Neural cell (in vitro differentiated cells): ENCODE results near the gene NPR3. TPM values are rescaled to one million over a fixed set of nuclear protein-coding genes. Genes with fewer than 3 reads are reported as not detected.

ENCODE experiments used
- H2AFZ ChIP-seq: fragments of 200-600, 300-800 bp; sonication (generic), shearing (Covaris generic); 2 replicates; pipeline ENCODE4 v1.6.0; 2014; ENCODE audit warnings: low read depth, mild to moderate bottlenecking, antibody characterized with exemption, low read length, moderate library complexity
- H3F3A ChIP-seq: fragments of 200-600 bp; shearing (Covaris generic); 2 replicates; pipeline ENCODE4 v1.6.1; 2016; ENCODE audit warnings: mild to moderate bottlenecking, moderate library complexity, mixed read lengths, antibody characterized with exemption, low read length; ENCODE audit not compliant: insufficient read depth, poor library complexity, severe bottlenecking
- H3K27ac ChIP-seq: fragments of 200-600, 300-800 bp; sonication (generic), shearing (Covaris generic); 2 replicates; pipeline ENCODE4 v1.5.1; 2014; ENCODE audit warnings: mild to moderate bottlenecking, low read length, moderate library complexity
- H3K27me3 ChIP-seq: fragments of 300-800, 200-600 bp; sonication (generic), shearing (Covaris generic); 2 replicates; pipeline ENCODE4 v1.6.0; 2014; ENCODE audit warnings: mild to moderate bottlenecking, low read depth, low read length, moderate library complexity; ENCODE audit not compliant: insufficient read depth
- H3K36me3 ChIP-seq: fragments of 300-800, 200-600 bp; sonication (generic), shearing (Covaris generic); 2 replicates; pipeline ENCODE4 v1.5.1; 2014; ENCODE audit warnings: mild to moderate bottlenecking, antibody characterized with exemption, low read length, moderate library complexity; ENCODE audit not compliant: insufficient read depth
- H3K4me2 ChIP-seq: fragments of 300-800, 200-600 bp; sonication (generic), shearing (Covaris generic); 2 replicates; pipeline ENCODE4 v1.6.0; 2014; ENCODE audit warnings: mild to moderate bottlenecking, low read length
- H3K4me3 ChIP-seq: fragments of 300-800, 200-600 bp; sonication (generic), shearing (Covaris generic); 2 replicates; pipeline ENCODE4 v1.5.1; 2014; ENCODE audit warnings: mild to moderate bottlenecking, low read length, moderate library complexity
- H3K79me2 ChIP-seq: fragments of 200-600 bp; shearing (Covaris generic); replicated peaks from 2 replicates; pipeline ENCODE4 v1.6.0; 2014; ENCODE audit warnings: mild to moderate bottlenecking, low read length, moderate library complexity; ENCODE audit not compliant: insufficient read depth
- H3K9ac ChIP-seq: fragments of 300-800, 200-600 bp; sonication (generic), shearing (Covaris generic); 2 replicates; pipeline ENCODE4 v1.6.1; 2016; ENCODE audit warnings: mild to moderate bottlenecking, low read length, mixed read lengths
- H3K9me2 ChIP-seq: fragments of 200-600 bp; shearing (Covaris generic); 2 replicates; pipeline ENCODE4 v1.6.1; 2016; ENCODE audit warnings: mild to moderate bottlenecking, low read length, mixed read lengths; ENCODE audit not compliant: insufficient read depth
- H3K9me3 ChIP-seq: fragments of 200-600, 300-800 bp; sonication (generic), shearing (Covaris generic); 2 replicates; pipeline ENCODE4 v1.6.1; 2016; ENCODE audit warnings: mild to moderate bottlenecking, mixed run types, low read length, moderate library complexity, mixed read lengths
- H4K20me1 ChIP-seq: fragments of 200-600 bp; shearing (Covaris generic); 2 replicates; pipeline ENCODE4 v1.6.1; 2016; ENCODE audit warnings: mild to moderate bottlenecking, mixed run types; ENCODE audit not compliant: insufficient read depth
- EP300 ChIP-seq: fragments of 450-650 bp; conservative IDR thresholded peaks from 2 replicates; pipeline ENCODE4 v1.6.1; 2014; ENCODE audit warnings: antibody characterized with exemption, mild to moderate bottlenecking, moderate library complexity; ENCODE audit not compliant: poor library complexity, severe bottlenecking
- EZH2 ChIP-seq: fragments of 200-600, 300-800 bp; shearing (Covaris generic), sonication (generic); IDR thresholded peaks from 2 replicates; pipeline ENCODE4 v1.6.1; 2014; ENCODE audit warnings: antibody characterized with exemption, low read length, borderline replicate concordance, mild to moderate bottlenecking; ENCODE audit not compliant: insufficient read depth, poor library complexity, severe bottlenecking
- MXI1 ChIP-seq: fragments of 450-650 bp; conservative IDR thresholded peaks from 2 replicates; pipeline ENCODE4 v1.6.1; 2014; ENCODE audit warnings: antibody characterized with exemption, mild to moderate bottlenecking; ENCODE audit not compliant: poor library complexity, severe bottlenecking
- POLR2AphosphoS5 ChIP-seq: IDR thresholded peaks from 2 replicates; pipeline ENCODE4 v1.6.1; 2012
- RAD21 ChIP-seq: fragments of 450-650 bp; conservative IDR thresholded peaks from 2 replicates; pipeline ENCODE4 v1.6.1; 2014; ENCODE audit warnings: antibody characterized with exemption, mild to moderate bottlenecking, moderate library complexity
- SMC3 ChIP-seq: fragments of 450-650 bp; conservative IDR thresholded peaks from 2 replicates; pipeline ENCODE4 v1.6.1; 2014; ENCODE audit warnings: antibody characterized with exemption, mild to moderate bottlenecking, moderate library complexity; ENCODE audit not compliant: poor library complexity
- TAF1 ChIP-seq: IDR thresholded peaks from 2 replicates; pipeline ENCODE4 v1.6.1; 2012; ENCODE audit warnings: low read depth
- polyA plus RNA-seq: library from polyadenylated mRNA; depleted of rRNA; stranded (reverse); fragments of >200 nt; gene quantifications from 2 replicates; pipeline ENCODE4 v1.2.3, GENCODE V29; 2014
- TF ChIP-seq, protein P1 (sequence below): IDR thresholded peaks from 2 replicates; pipeline ENCODE4 v1.6.1; 2012; ENCODE audit warnings: borderline replicate concordance
- TF ChIP-seq, protein P2 (sequence below): fragments of 450-650 bp; IDR thresholded peaks from 2 replicates; pipeline ENCODE4 v1.5.1; 2014; ENCODE audit warnings: antibody characterized with exemption, mild to moderate bottlenecking, moderate library complexity; ENCODE audit not compliant: poor library complexity, severe bottlenecking

Gene NPR3
- polyA plus RNA-seq, 1 donor from 2014 or later, result 1.5 TPM

DNA sequence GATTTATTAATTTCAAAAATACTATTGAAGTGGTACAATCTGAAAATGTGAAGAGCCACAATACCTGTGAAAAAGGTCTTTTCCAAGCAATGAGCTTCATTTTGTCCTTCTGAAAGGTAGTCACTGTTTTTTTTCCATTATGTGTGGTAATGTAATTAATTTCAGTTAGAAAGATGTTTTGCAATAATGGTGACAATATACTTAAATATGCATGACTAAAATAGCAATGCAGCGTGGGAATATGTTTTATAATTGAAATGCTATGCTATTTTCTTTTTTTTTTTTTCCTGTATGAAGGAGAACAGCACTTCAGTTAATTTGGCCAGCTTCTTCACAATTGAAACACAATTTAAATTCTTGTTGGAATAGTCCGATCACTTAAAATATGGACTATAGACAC, 41.9 kb downstream of the NPR3 start:
- H3K79me2 ChIP-seq, result no peaks in the 10 kb centered on the region
- no peak overlapping the region for H3K4me2 ChIP-seq
- H3F3A ChIP-seq, result no peaks in the 10 kb centered on the region

DNA sequence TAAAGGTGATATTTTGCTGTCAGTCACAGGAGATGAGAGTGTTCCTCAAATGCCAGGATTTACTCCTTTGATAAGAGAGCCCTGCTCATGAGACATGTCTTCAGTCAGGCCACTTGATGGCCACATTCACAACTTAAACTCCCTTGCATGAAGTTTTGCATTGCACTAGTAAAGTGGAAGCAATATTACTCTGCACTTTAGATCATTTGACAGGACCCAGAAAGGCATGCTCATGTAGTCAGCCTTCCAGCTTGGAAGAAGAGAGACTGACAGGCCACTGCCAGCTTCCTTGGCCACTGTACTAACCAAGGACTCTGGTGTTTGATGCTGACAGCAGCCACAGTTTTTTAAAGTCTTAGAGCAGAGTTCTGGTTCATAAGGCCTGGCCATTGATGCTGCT, 42.6 kb downstream of the NPR3 start:
- Histone ChIP-seq H3K9me3 (no peaks in the 10 kb centered on the region), H3K4me2 (no peak overlapping the region), H4K20me1 (no peaks in the 10 kb centered on the region), H3K9ac (no peak overlapping the region), H3K27me3 (no peaks in the 10 kb centered on the region), H2AFZ (no peak overlapping the region), H3K79me2 (no peaks in the 10 kb centered on the region), H3F3A (no peaks in the 10 kb centered on the region), H3K9me2 (no peaks in the 10 kb centered on the region), H3K4me3 (no peak overlapping the region), H3K36me3 (no peaks in the 10 kb centered on the region), H3K27ac (no peak overlapping the region)
- TF ChIP-seq TAF1, result no peak
- no peak for TF ChIP-seq SMC3
- no peak for TF ChIP-seq MXI1
- TF ChIP-seq, protein P1, sequence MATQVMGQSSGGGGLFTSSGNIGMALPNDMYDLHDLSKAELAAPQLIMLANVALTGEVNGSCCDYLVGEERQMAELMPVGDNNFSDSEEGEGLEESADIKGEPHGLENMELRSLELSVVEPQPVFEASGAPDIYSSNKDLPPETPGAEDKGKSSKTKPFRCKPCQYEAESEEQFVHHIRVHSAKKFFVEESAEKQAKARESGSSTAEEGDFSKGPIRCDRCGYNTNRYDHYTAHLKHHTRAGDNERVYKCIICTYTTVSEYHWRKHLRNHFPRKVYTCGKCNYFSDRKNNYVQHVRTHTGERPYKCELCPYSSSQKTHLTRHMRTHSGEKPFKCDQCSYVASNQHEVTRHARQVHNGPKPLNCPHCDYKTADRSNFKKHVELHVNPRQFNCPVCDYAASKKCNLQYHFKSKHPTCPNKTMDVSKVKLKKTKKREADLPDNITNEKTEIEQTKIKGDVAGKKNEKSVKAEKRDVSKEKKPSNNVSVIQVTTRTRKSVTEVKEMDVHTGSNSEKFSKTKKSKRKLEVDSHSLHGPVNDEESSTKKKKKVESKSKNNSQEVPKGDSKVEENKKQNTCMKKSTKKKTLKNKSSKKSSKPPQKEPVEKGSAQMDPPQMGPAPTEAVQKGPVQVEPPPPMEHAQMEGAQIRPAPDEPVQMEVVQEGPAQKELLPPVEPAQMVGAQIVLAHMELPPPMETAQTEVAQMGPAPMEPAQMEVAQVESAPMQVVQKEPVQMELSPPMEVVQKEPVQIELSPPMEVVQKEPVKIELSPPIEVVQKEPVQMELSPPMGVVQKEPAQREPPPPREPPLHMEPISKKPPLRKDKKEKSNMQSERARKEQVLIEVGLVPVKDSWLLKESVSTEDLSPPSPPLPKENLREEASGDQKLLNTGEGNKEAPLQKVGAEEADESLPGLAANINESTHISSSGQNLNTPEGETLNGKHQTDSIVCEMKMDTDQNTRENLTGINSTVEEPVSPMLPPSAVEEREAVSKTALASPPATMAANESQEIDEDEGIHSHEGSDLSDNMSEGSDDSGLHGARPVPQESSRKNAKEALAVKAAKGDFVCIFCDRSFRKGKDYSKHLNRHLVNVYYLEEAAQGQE, result no peak
- no peak for TF ChIP-seq POLR2AphosphoS5
- no peak for TF ChIP-seq EZH2
- TF ChIP-seq, protein P2, sequence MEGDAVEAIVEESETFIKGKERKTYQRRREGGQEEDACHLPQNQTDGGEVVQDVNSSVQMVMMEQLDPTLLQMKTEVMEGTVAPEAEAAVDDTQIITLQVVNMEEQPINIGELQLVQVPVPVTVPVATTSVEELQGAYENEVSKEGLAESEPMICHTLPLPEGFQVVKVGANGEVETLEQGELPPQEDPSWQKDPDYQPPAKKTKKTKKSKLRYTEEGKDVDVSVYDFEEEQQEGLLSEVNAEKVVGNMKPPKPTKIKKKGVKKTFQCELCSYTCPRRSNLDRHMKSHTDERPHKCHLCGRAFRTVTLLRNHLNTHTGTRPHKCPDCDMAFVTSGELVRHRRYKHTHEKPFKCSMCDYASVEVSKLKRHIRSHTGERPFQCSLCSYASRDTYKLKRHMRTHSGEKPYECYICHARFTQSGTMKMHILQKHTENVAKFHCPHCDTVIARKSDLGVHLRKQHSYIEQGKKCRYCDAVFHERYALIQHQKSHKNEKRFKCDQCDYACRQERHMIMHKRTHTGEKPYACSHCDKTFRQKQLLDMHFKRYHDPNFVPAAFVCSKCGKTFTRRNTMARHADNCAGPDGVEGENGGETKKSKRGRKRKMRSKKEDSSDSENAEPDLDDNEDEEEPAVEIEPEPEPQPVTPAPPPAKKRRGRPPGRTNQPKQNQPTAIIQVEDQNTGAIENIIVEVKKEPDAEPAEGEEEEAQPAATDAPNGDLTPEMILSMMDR, result no peak
- TF ChIP-seq EP300, result no peak
- no peak for TF ChIP-seq RAD21

More for the DNA sequence above, 41.9 kb downstream of the NPR3 start:
- no peaks in the 10 kb centered on the region for H4K20me1 ChIP-seq
- H3K27me3 ChIP-seq, result no peaks in the 10 kb centered on the region
- H3K9me2 ChIP-seq, result no peaks in the 10 kb centered on the region
- no peaks in the 10 kb centered on the region for H3K36me3 ChIP-seq
- TF ChIP-seq, protein P1, result no peak
- TF ChIP-seq EP300, result no peak
- TF ChIP-seq, protein P2, result no peak
- TF ChIP-seq RAD21, result no peak
- TF ChIP-seq TAF1, result no peak
- no peak for TF ChIP-seq EZH2
- TF ChIP-seq POLR2AphosphoS5, result no peak
- TF ChIP-seq SMC3, result no peak
- TF ChIP-seq MXI1, result no peak
- no peaks in the 10 kb centered on the region for H3K9me3 ChIP-seq
- no peak overlapping the region for H3K4me3 ChIP-seq
- H3K9ac ChIP-seq, result no peak overlapping the region
- H2AFZ ChIP-seq, result no peak overlapping the region
- no peak overlapping the region for H3K27ac ChIP-seq
